Lower lobe of right lung (tissue), 2 donors: ENCODE data around the gene RAB5A. TPM values are rescaled to one million over a fixed set of nuclear protein-coding genes. Genes with fewer than 3 reads are reported as not detected.
"Not testable (repeated sequence)": the region's sequence is repeated elsewhere in the genome, so short reads cannot be mapped to it uniquely, and the experiment has no call there.

Source experiments
- ATAC-seq, 2 donors: fragments of 200-7000 bp; cut with Tn5 transposase; one replicate each; pipeline ENCODE4 v1.9.1; 2020 to 2022; ENCODE audit warnings: mild to moderate bottlenecking in 2 of 2, moderate library complexity in 2 of 2
- DNase-seq: peaks from one replicate; pipeline ENCODE4 v3.0.0-alpha.2; 2020
- H3K27ac ChIP-seq: fragments of 200-600 bp; one replicate; pipeline ENCODE4 v1.8.0; 2022
- H3K27me3 ChIP-seq: fragments of 200-600 bp; one replicate; pipeline ENCODE4 v1.8.0; 2022; ENCODE audit warnings: low read depth
- H3K36me3 ChIP-seq: fragments of 200-600 bp; one replicate; pipeline ENCODE4 v1.8.0; 2022; ENCODE audit warnings: mild to moderate bottlenecking
- H3K4me1 ChIP-seq: fragments of 200-600 bp; one replicate; pipeline ENCODE4 v1.8.0; 2022
- H3K4me3 ChIP-seq: fragments of 200-600 bp; one replicate; pipeline ENCODE4 v1.8.0; 2022; ENCODE audit warnings: mild to moderate bottlenecking
- H3K9me3 ChIP-seq: fragments of 200-600 bp; one replicate; pipeline ENCODE4 v1.8.0; 2022
- intact Hi-C: fragments of 100-400 bp; cut with DNase I; formaldehyde crosslinking; loops from one replicate; pipeline ENCODE4 v1.11.0; 2022
- total RNA-seq: library from RNA; stranded (reverse); fragmentation: NEBNext Ultra II Directional; extraction: Animal tissue kit (Norgen Biotek cat#: 25700); gene quantifications from one replicate; pipeline ENCODE4 v1.2.1, GENCODE V29; 2021
- TF ChIP-seq, protein P1 (sequence below): fragments of 200-600 bp; IDR thresholded peaks from one replicate; pipeline ENCODE4 v1.8.0; 2022; ENCODE audit warnings: antibody characterized with exemption, mild to moderate bottlenecking
- donor health status: DM: no; HTN: yes; CAD: no; lungs with severe emphysema.

Gene RAB5A
- total RNA-seq, 1 donor from 2014 or later: 68.9 TPM

DNA sequence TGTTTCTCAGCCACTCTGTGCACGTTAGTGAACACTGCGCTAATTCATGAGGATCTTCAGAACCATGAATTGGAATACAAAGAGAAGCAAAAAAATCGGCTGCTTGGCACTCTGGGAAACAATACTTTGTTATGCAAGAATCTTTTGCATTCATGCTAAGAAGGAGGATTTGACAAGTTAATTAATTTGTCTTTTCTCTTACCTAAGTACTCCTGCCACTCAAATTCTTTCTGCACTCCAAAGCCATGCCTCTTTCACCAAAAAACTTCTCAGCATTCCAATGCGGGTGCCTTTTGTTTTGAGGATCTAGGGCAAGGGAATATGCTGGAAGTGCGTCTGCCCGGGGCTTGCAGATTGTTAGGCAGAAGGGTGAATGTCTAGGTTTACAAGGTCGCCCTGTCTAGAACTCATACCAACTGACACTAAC, 82.0 kb downstream of the RAB5A start:
- TF ChIP-seq, protein P1, sequence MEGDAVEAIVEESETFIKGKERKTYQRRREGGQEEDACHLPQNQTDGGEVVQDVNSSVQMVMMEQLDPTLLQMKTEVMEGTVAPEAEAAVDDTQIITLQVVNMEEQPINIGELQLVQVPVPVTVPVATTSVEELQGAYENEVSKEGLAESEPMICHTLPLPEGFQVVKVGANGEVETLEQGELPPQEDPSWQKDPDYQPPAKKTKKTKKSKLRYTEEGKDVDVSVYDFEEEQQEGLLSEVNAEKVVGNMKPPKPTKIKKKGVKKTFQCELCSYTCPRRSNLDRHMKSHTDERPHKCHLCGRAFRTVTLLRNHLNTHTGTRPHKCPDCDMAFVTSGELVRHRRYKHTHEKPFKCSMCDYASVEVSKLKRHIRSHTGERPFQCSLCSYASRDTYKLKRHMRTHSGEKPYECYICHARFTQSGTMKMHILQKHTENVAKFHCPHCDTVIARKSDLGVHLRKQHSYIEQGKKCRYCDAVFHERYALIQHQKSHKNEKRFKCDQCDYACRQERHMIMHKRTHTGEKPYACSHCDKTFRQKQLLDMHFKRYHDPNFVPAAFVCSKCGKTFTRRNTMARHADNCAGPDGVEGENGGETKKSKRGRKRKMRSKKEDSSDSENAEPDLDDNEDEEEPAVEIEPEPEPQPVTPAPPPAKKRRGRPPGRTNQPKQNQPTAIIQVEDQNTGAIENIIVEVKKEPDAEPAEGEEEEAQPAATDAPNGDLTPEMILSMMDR: no peak
- H3K9me3 ChIP-seq: no peaks in the 10 kb centered on the region
- H3K36me3 ChIP-seq: no peaks in the 10 kb centered on the region
- no peaks in the 10 kb centered on the region for H3K27me3 ChIP-seq
- intact Hi-C loops: no loop called here
- no peak overlapping the region for H3K4me3 ChIP-seq
- ATAC-seq (no peak), DNase-seq (no peak)
- H3K27ac ChIP-seq: no peak overlapping the region
- peaks cover 6% of the 10 kb centered on the region for H3K4me1 ChIP-seq

DNA sequence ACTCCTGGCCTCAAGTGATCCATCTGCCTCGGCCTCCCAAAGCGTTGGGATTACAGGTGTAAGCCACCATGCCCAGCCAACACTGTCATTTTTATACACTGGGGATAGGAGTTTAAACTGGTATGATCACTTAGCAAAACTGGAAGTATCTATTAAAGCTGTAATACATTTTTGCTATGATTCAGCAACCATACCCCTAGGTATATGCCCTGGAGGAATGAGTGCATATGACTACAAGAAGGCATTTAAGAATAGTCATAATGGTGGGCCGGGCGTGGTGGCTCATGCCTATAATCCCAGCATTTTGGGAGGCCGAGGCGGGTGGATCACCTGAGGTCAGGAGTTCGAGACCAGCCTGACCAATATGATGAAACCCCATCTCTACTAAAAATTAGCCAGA, 85.0 kb downstream of the RAB5A start:
- H3K9me3 ChIP-seq, DNase-seq, H3K4me1 ChIP-seq, H3K27me3 ChIP-seq, intact Hi-C loops, ATAC-seq, H3K36me3 ChIP-seq, H3K4me3 ChIP-seq, H3K27ac ChIP-seq: not testable (repeated sequence)

Other genes with a start within 250 kb of the RAB5A start
- 5.6 TPM for gene EFHB, start 12.9 kb upstream of the RAB5A start, total RNA-seq
- gene PP2D1, start 65.2 kb downstream of the RAB5A start, total RNA-seq: not detected
- 41.4 TPM for gene KAT2B, start 93.3 kb downstream of the RAB5A start, total RNA-seq
- 0.71 TPM for gene SGO1, start 239.1 kb downstream of the RAB5A start, total RNA-seq